ENCODE data around the gene FLT3. TPM values are rescaled to one million over a fixed set of nuclear protein-coding genes. Genes with fewer than 3 reads are reported as not detected.
A peak's percentile ranks its signal among the peaks of the same experiment; 100 is the strongest.
"Not testable (repeated sequence)": the region's sequence is repeated elsewhere in the genome, so short reads cannot be mapped to it uniquely, and the experiment has no call there.

Gene FLT3
- total RNA-seq, 4 donors from 2014 or later, result 0.55 to 0.95 TPM; not detected in 2

DNA sequence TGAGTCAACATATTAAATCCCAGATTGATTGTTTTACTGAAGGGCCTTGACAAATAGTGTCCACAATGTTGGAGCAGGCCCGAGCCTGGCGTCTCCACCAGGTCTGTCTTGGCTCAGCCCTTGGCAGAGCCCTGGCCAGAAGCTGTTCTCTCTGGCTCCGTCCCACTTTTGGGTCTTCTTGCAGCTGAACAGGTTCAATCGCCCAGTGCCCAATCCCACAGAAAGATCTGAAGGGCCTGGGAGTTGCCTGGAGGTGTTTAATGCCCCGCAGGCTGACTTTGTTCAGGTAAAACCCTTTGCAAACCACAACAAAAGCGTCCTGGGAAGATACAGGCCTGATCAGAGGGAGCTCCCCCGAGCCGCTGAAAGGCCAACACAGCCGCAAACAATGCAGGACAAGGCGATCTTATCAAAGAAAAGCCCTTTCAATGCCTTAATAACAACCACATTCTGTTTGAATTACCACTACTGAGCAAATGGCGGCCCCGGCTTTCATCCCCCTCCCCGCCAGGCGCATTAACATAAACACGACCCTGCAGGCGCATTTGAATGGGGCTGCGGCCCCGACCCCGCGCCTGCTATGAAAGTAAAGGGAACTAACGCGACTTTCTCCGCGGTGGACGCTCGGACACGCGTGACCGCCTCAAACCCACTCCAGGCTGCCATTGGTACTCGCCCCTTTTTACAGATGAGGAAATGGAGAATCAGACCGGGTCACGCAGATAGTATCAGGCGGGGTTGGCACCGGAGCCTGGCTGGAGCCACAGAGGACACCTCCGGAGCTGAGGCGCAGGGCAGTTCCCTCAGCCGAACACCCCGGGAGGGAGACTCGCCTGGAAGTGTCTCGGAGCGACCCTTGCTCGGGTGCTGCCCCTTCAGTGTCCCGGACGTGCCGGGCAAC, 134.4 kb downstream of the FLT3 start:
- Histone ChIP-seq H3K9me3 (no peaks in the 10 kb centered on the region), H3K4me3 (peak overlapping the region; percentile 30 to 75 (median 72)), H3K27me3 (peaks cover 95% of the 10 kb centered on the region), H3K36me3 (no peaks in the 10 kb centered on the region), H3K27ac (peak overlapping the region; percentile 75 to 97 (median 92)), H3K4me1 (peaks cover 0 to 50% (median 34%) of the 10 kb centered on the region in 4 donors)
- in situ Hi-C loops (cut with MboI; ENCODE audit: low pct_ligation_motif_present in 1 of 4, low pct_unique_long_range_greater_than_20kb in 1 of 4, low sequenced_read_pairs in 3 of 4), result no loop called here
- TF ChIP-seq, protein P1, sequence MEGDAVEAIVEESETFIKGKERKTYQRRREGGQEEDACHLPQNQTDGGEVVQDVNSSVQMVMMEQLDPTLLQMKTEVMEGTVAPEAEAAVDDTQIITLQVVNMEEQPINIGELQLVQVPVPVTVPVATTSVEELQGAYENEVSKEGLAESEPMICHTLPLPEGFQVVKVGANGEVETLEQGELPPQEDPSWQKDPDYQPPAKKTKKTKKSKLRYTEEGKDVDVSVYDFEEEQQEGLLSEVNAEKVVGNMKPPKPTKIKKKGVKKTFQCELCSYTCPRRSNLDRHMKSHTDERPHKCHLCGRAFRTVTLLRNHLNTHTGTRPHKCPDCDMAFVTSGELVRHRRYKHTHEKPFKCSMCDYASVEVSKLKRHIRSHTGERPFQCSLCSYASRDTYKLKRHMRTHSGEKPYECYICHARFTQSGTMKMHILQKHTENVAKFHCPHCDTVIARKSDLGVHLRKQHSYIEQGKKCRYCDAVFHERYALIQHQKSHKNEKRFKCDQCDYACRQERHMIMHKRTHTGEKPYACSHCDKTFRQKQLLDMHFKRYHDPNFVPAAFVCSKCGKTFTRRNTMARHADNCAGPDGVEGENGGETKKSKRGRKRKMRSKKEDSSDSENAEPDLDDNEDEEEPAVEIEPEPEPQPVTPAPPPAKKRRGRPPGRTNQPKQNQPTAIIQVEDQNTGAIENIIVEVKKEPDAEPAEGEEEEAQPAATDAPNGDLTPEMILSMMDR (IDR thresholded peaks at IDR 0.05), result no peak
- TF ChIP-seq POLR2A (IDR thresholded peaks at IDR 0.05) (peak; percentile 61), POLR2AphosphoS5 (IDR thresholded peaks at IDR 0.05) (peak in 1 of 3 donors; percentile 66)
- intact Hi-C loops (cut with DNase I; ENCODE audit: low total_unique reads), result no loop called here
- 11% methylated on average over 45 of the region's 45 CpGs; no CpG with 5 or more reads in 1 of the 2 donors for WGBS, 2 donors (ENCODE audit: low coverage in 1 of 2)
- peak; percentile 46 for DNase-seq

DNA sequence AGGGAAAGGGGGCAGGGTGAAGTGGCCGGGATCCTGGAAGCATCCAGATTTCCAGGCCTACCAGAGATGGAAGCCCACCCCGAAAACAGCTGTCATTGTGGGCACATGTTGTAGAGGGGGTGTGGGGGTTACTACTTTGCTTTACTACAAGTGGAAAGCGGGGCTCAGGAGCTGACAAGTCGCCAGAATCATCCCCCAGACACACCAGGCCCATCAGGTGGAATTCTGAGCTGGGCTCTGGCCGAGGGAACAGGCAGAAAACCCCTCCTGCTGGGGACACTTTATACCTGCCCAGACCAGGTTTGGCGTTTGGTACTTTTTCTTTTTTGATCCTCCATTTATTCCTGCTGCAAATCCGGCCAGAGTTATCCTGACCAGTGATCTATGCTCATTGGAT, 135.0 kb downstream of the FLT3 start:
- H3K36me3 ChIP-seq, result no peaks in the 10 kb centered on the region
- no peak for DNase-seq
- peaks cover 0 to 56% (median 38%) of the 10 kb centered on the region in 4 donors for H3K4me1 ChIP-seq
- peaks cover 95% of the 10 kb centered on the region for H3K27me3 ChIP-seq
- TF ChIP-seq POLR2AphosphoS5 (IDR thresholded peaks at IDR 0.05) (no peak), EP300 (IDR thresholded peaks at IDR 0.05; ENCODE audit: low read depth) (no peak), POLR2A (IDR thresholded peaks at IDR 0.05) (no peak)
- TF ChIP-seq, protein P1 (IDR thresholded peaks at IDR 0.05), result no peak
- no peaks in the 10 kb centered on the region for H3K9me3 ChIP-seq
- 42 to 49% methylated on average over 6 to 7 of the region's 7 CpGs for WGBS, 2 donors (ENCODE audit: low coverage in 1 of 2)
- H3K4me3 ChIP-seq, result peak overlapping the region in 3 of 4 donors; percentile 72 to 75 (median 73)
- intact Hi-C loops (cut with DNase I; ENCODE audit: low total_unique reads), result no loop called here
- in situ Hi-C loops (cut with MboI; ENCODE audit: low pct_ligation_motif_present in 1 of 4, low pct_unique_long_range_greater_than_20kb in 1 of 4, low sequenced_read_pairs in 3 of 4), result no loop called here
- peak overlapping the region; percentile 75 to 97 (median 92) for H3K27ac ChIP-seq

DNA sequence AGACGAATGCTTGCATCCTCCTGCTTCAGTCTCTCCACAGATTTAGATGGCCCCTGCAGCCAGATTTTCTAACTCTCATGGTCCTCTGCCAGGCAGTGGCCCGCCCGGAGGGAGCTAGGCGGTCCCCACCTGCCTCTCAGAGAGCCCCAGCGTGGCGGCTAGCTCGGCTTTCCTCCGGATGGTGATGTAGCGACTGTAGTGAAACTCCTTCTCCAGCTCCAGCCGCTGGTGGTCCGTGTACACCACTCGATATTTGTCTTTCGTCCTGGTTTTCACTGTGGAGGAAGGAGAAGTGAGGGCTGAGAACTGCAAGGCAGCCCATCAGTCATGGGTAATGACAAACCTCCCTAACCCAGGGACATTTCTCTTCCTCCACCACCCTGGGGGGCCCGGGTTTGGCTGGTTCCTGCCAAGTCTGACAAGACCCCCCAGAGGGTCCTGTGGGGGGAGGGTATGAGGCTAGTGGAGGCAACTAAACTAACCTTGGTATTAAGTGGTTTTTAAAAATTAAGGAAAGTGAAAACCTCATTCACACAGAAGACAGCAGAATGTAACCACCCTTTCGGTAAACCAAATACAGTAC, 135.5 kb downstream of the FLT3 start:
- TF ChIP-seq POLR2AphosphoS5 (IDR thresholded peaks at IDR 0.05), result no peak
- in situ Hi-C loops (cut with MboI; ENCODE audit: low pct_ligation_motif_present in 1 of 4, low pct_unique_long_range_greater_than_20kb in 1 of 4, low sequenced_read_pairs in 3 of 4), result no loop called here
- Histone ChIP-seq H3K27me3 (peaks cover 95% of the 10 kb centered on the region), H3K27ac (peak overlapping the region; percentile 75 to 97 (median 92)), H3K36me3 (no peaks in the 10 kb centered on the region), H3K9me3 (no peaks in the 10 kb centered on the region), H3K4me3 (peak overlapping the region in 3 of 4 donors; percentile 72 to 75 (median 73)), H3K4me1 (peaks cover 0 to 61% (median 44%) of the 10 kb centered on the region in 4 donors)
- intact Hi-C loops (cut with DNase I; ENCODE audit: low total_unique reads), result no loop called here
- WGBS, 2 donors (ENCODE audit: low coverage in 1 of 2), result 24 to 41% methylated on average over 8 to 15 of the region's 15 CpGs
- DNase-seq, result no peak

DNA sequence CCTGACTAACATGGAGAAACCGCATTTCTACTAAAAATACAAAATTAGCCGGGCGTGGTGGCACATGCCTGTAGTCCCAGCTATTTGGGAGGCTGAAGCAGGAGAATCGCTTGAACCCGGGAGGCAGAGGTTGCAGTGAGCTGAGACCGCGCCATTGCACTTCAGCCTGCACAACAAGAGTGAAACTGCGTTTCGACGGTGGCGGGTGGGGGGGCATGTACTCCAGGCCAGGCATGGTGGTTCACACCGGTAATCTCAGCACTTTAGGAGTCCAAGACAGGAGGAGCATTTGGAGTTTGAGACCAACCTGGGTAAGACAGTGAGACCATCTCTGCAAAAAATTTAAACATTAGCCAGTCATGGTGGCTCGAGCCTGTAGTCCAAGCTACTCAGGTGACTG, 136.2 kb downstream of the FLT3 start:
- H3K9me3 ChIP-seq; intact Hi-C loops (cut with DNase I; ENCODE audit: low total_unique reads); H3K36me3 ChIP-seq; in situ Hi-C loops (cut with MboI; ENCODE audit: low pct_ligation_motif_present in 1 of 4, low pct_unique_long_range_greater_than_20kb in 1 of 4, low sequenced_read_pairs in 3 of 4): not testable (repeated sequence)
- H3K4me3 ChIP-seq, result peak overlapping the region in 3 of 4 donors; percentile 19 to 75 (median 72)
- WGBS, 2 donors (ENCODE audit: low coverage in 1 of 2), result 28 to 29% methylated on average over 7 to 13 of the region's 13 CpGs
- peaks cover 0 to 67% (median 49%) of the 10 kb centered on the region in 4 donors for H3K4me1 ChIP-seq
- H3K27me3 ChIP-seq, result peaks cover 95% of the 10 kb centered on the region
- peak; percentile 44 for DNase-seq
- H3K27ac ChIP-seq, result peak overlapping the region; percentile 75 to 97 (median 92)

DNA sequence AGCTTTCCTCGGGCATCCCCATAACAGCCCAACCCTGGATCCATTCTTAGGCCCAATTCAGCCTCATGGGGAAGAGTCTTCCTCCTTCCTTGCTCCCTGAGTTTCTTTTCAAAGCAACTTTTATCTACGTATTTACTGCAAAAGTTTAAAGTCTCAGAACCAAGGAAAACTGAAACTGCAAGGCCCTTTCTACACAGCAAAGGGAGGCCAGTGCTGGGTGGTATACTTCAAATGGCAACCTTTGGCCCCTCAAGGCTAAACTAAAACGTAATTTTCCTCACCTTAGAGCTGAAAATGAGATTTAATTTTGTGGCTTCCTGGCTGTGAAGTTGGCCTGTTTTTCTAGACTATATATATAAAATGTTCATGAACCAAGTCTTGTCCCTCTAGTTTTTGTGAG, 136.9 kb downstream of the FLT3 start:
- Histone ChIP-seq H3K36me3 (no peaks in the 10 kb centered on the region), H3K27me3 (peaks cover 95% of the 10 kb centered on the region), H3K27ac (peak overlapping the region; percentile 75 to 97 (median 92)), H3K4me3 (peak overlapping the region in 2 of 4 donors; percentile 19 to 72), H3K4me1 (peaks cover 0 to 67% (median 48%) of the 10 kb centered on the region in 4 donors), H3K9me3 (no peaks in the 10 kb centered on the region)
- in situ Hi-C loops (cut with MboI; ENCODE audit: low pct_ligation_motif_present in 1 of 4, low pct_unique_long_range_greater_than_20kb in 1 of 4, low sequenced_read_pairs in 3 of 4) (no loop called here), intact Hi-C loops (cut with DNase I; ENCODE audit: low total_unique reads) (no loop called here)
- no peak for DNase-seq
- WGBS, 2 donors (ENCODE audit: low coverage in 1 of 2), result 40 to 60% methylated on average over 1 to 3 of the region's 3 CpGs
- TF ChIP-seq, protein P1 (IDR thresholded peaks at IDR 0.05), result no peak
- TF ChIP-seq POLR2AphosphoS5 (IDR thresholded peaks at IDR 0.05), result no peak
- TF ChIP-seq EP300 (IDR thresholded peaks at IDR 0.05; ENCODE audit: low read depth), result no peak
- TF ChIP-seq POLR2A (IDR thresholded peaks at IDR 0.05), result no peak
